PFSK-1 (cell line): ENCODE measurements around the gene TTF2.

Experiments used
- FOXP2 ChIP-seq: optimal IDR thresholded peaks from 2 replicates; pipeline ENCODE3; 2011; ENCODE audit warnings: borderline replicate concordance, control low read depth, inconsistent platforms; ENCODE audit not compliant: insufficient read depth; ENCODE audit errors: extremely low read length, extremely low read depth
- POLR2AphosphoS5 ChIP-seq: IDR thresholded peaks from 2 replicates; pipeline ENCODE4 v1.6.1; 2012; ENCODE audit warnings: low read depth, mild to moderate bottlenecking, control low read depth, low read length, moderate library complexity
- SIN3A ChIP-seq: IDR thresholded peaks from 2 replicates; pipeline ENCODE4 v1.6.1; 2012; ENCODE audit warnings: mild to moderate bottlenecking, low read length, moderate library complexity, borderline replicate concordance; ENCODE audit not compliant: insufficient read depth
- TAF1 ChIP-seq: IDR thresholded peaks from 2 replicates; pipeline ENCODE4 v1.6.1; 2012; ENCODE audit warnings: low read length, control low read depth, borderline replicate concordance; ENCODE audit not compliant: insufficient read depth
- TF ChIP-seq, protein P1 (sequence below), 2 experiments: IDR thresholded peaks; 2 replicates each; pipeline versions ENCODE4 v1.6.1 to v1.8.0; 2011 to 2012; ENCODE audit warnings: low read depth in 2 of 2, low read length in 2 of 2, control low read depth in 1 of 2, inconsistent platforms in 1 of 2, mild to moderate bottlenecking in 1 of 2, moderate library complexity in 1 of 2; ENCODE audit not compliant: insufficient read depth in 1 of 2

Gene TTF2

DNA sequence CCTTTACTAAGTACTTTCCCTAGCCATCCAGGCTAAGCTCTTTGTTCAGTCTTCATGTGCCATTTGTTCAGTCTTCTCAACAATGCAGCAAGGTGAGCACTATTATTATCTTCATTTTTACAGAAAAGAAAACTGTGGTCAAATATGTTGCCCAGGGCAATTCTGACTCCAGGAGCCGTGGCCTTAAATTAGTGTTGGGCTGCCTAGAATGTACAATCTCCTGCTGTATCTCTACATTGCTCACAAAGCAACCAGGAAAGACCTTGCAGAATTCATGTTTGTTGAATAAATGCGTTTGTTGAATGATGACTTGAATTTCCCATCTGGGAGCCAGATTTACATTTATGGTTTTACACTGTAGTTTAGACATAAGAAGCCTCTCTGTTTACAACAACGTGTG, 44.4 kb upstream of the TTF2 start:
- TF ChIP-seq SIN3A (no peak), TAF1 (no peak), FOXP2 (no peak), POLR2AphosphoS5 (no peak)
- TF ChIP-seq, protein P1, sequence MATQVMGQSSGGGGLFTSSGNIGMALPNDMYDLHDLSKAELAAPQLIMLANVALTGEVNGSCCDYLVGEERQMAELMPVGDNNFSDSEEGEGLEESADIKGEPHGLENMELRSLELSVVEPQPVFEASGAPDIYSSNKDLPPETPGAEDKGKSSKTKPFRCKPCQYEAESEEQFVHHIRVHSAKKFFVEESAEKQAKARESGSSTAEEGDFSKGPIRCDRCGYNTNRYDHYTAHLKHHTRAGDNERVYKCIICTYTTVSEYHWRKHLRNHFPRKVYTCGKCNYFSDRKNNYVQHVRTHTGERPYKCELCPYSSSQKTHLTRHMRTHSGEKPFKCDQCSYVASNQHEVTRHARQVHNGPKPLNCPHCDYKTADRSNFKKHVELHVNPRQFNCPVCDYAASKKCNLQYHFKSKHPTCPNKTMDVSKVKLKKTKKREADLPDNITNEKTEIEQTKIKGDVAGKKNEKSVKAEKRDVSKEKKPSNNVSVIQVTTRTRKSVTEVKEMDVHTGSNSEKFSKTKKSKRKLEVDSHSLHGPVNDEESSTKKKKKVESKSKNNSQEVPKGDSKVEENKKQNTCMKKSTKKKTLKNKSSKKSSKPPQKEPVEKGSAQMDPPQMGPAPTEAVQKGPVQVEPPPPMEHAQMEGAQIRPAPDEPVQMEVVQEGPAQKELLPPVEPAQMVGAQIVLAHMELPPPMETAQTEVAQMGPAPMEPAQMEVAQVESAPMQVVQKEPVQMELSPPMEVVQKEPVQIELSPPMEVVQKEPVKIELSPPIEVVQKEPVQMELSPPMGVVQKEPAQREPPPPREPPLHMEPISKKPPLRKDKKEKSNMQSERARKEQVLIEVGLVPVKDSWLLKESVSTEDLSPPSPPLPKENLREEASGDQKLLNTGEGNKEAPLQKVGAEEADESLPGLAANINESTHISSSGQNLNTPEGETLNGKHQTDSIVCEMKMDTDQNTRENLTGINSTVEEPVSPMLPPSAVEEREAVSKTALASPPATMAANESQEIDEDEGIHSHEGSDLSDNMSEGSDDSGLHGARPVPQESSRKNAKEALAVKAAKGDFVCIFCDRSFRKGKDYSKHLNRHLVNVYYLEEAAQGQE (IDR thresholded peaks at IDR 0.05; ENCODE audit: insufficient read depth in 1 of 2, low read depth in 2 of 2, low read length in 2 of 2): no peak

DNA sequence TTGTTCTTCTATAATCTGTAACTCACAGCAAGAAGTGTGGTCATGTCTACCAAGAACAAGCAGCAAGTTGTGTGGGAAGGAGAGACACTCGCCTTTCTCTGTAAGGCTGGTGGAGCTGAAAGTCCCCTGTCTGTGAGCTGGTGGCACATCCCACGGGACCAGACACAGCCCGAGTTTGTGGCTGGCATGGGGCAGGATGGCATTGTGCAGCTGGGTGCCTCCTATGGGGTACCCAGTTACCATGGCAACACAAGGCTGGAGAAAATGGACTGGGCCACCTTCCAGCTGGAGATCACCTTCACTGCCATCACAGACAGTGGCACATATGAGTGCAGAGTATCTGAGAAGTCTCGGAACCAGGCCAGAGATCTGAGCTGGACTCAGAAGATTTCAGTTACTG, 43.1 kb upstream of the TTF2 start:
- TF ChIP-seq POLR2AphosphoS5 (no peak), SIN3A (no peak), FOXP2 (no peak)

DNA sequence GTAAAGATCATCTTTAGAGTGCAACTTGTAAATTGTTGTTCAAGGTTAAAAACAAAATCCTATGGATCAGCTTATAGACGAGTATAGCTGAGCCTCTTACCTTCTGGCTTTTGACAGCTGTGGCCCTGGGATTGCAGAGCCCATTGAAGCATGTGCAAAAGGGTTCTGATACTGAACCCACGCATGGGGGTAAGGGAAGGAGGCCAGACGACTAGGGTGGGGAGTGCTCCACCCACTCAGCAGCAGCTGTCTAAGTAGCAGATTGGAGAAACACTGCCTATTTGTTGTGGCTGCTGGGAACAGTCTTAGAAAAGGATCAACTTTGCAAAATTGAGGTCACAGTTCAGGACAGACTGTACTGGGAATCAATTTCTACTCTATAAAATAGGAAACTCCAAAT, 42.5 kb upstream of the TTF2 start:
- no peak for TF ChIP-seq SIN3A
- TF ChIP-seq FOXP2: no peak
- TF ChIP-seq, protein P1 (IDR thresholded peaks at IDR 0.05; ENCODE audit: insufficient read depth in 1 of 2, low read depth in 2 of 2, low read length in 2 of 2): no peak
- TF ChIP-seq POLR2AphosphoS5: no peak
- TF ChIP-seq TAF1: no peak

DNA sequence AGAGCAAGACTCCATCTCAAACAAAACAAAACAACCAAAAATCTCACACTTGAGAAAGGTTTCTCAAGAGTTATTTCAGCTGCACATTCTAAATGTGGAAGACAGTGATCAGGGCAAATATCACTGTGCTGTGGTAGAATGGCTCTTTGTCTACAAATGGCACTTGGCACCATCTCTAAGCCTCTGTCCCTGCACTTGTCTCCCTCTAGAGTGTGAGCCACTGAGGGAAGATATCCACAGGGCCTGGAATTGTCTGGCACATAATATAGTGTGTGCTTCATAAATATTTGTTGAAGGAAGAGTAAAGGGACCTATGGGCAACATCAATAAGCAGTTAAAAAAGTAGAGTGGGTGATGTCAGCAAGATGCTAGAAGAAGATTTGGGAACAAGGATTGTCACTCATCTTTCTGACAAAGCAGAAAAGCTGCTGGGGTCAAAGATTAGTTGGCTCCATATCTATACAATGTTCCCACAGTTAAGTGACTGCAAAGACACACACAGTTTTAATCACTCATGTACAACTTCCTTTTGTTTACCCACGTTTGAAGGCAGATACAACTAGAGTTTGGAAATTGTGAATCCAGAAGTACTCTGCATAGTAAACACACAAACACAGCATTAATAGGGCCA, 39.5 kb upstream of the TTF2 start:
- TF ChIP-seq SIN3A (no peak), POLR2AphosphoS5 (no peak), FOXP2 (no peak), TAF1 (no peak)
- TF ChIP-seq, protein P1 (IDR thresholded peaks at IDR 0.05; ENCODE audit: insufficient read depth in 1 of 2, low read depth in 2 of 2, low read length in 2 of 2): no peak

DNA sequence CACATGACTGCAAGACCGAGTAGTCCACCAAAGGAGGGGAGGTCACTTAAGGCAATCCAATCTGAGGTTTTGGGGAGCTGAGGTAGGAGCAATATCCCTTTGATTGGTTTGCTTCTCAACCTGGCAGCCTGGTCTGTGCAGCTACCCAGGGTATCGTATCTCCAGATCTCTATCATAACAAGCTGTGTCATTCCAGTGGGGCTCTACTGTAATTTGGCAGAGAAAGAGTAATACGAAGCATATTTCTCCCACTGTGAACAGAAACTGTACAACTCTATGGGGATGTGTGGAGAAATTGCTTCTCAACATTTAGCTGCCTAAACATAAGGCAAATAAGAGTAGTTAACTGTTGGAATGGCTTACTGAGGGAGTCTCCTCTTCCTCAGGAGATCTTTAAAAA, 38.0 kb upstream of the TTF2 start:
- no peak for TF ChIP-seq POLR2AphosphoS5
- no peak for TF ChIP-seq SIN3A
- TF ChIP-seq FOXP2: no peak
- TF ChIP-seq TAF1: no peak
- TF ChIP-seq, protein P1 (IDR thresholded peaks at IDR 0.05; ENCODE audit: insufficient read depth in 1 of 2, low read depth in 2 of 2, low read length in 2 of 2): no peak
